ENCODE results near the gene CNDP2. TPM values are rescaled to one million over a fixed set of nuclear protein-coding genes. Genes with fewer than 3 reads are reported as not detected.

CNDP2 gene
- total and polyA plus RNA-seq, 3 donors from 2014 or later: 72.0 to 84.5 (median 74.4) TPM

DNA sequence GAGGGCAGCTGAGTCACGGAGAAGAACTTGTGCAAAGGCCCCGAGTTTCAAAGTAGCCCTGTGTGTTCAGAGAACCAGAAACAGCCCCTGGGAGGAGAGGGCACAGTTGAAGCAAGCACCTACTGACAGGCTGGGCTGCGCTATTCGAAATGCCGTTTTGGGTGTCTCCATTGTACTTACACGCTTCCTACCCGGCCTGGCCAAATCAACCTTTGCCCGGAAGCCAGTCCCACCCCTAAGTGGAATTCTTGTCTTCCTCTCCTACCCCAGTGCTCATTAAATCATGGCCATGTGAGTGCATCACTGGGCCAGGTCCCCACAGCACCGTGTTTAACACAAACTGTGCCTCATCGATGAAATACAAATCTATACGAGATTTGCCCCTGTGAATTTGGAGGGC lies 45.0 kb upstream of the CNDP2 start:
- H3K9me3 ChIP-seq: no peaks in the 10 kb centered on the region
- no peak overlapping the region for H3K4me3 ChIP-seq
- H3K27ac ChIP-seq: no peak overlapping the region
- no peaks in the 10 kb centered on the region for H3K27me3 ChIP-seq
- H3K4me1 ChIP-seq: peaks cover 3% of the 10 kb centered on the region
- DNase-seq: no peak
- 89 to 90% methylated on average over 11 of the region's 11 CpGs for WGBS, 2 donors
- no peak for TF ChIP-seq POLR2A (IDR thresholded peaks at IDR 0.05)
- TF ChIP-seq, protein P1, sequence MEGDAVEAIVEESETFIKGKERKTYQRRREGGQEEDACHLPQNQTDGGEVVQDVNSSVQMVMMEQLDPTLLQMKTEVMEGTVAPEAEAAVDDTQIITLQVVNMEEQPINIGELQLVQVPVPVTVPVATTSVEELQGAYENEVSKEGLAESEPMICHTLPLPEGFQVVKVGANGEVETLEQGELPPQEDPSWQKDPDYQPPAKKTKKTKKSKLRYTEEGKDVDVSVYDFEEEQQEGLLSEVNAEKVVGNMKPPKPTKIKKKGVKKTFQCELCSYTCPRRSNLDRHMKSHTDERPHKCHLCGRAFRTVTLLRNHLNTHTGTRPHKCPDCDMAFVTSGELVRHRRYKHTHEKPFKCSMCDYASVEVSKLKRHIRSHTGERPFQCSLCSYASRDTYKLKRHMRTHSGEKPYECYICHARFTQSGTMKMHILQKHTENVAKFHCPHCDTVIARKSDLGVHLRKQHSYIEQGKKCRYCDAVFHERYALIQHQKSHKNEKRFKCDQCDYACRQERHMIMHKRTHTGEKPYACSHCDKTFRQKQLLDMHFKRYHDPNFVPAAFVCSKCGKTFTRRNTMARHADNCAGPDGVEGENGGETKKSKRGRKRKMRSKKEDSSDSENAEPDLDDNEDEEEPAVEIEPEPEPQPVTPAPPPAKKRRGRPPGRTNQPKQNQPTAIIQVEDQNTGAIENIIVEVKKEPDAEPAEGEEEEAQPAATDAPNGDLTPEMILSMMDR (IDR thresholded peaks at IDR 0.05): no peak
- intact Hi-C loops (cut with DNase I; ENCODE audit: low total_unique reads): no loop called here
- H3K36me3 ChIP-seq (ENCODE audit: low read depth, missing control alignments): no peaks in the 10 kb centered on the region

DNA sequence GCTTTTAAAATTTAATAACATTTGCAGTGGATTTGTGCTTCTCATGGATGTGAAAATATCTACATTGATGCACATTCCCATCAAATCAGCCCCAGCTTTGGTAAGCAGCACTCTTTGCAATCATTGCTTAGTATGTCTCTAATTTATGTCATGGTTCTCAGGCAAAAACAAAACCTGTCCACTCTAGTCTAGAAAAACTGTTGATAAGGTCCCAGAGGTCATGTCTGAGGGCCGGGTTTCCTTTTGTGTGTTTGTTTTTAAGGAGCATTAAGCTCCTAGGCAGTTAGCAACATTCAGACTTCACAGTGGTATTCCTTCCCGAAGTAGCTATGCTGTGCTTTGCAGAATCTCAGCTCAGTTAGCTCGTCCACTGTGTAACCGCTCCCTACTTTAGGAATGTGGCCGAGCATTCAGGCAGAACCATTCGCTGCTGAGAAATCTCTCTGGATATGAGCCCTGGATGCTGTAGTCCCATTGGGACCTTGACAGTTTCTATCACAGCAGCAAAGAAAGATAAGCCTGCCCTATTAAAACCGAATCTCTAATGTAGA lies 43.1 kb upstream of the CNDP2 start:
- Histone ChIP-seq H3K36me3 (ENCODE audit: low read depth, missing control alignments) (no peaks in the 10 kb centered on the region), H3K27ac (no peak overlapping the region), H3K4me1 (peaks cover 9% of the 10 kb centered on the region), H3K4me3 (no peak overlapping the region), H3K27me3 (no peaks in the 10 kb centered on the region), H3K9me3 (no peaks in the 10 kb centered on the region)
- peak; percentile 29 for DNase-seq
- WGBS, 2 donors: 38 to 46% methylated on average over 7 of the region's 7 CpGs
- intact Hi-C loops (cut with DNase I; ENCODE audit: low total_unique reads): no loop called here
- no peak for TF ChIP-seq POLR2A (IDR thresholded peaks at IDR 0.05)
- TF ChIP-seq, protein P1 (IDR thresholded peaks at IDR 0.05): no peak

DNA sequence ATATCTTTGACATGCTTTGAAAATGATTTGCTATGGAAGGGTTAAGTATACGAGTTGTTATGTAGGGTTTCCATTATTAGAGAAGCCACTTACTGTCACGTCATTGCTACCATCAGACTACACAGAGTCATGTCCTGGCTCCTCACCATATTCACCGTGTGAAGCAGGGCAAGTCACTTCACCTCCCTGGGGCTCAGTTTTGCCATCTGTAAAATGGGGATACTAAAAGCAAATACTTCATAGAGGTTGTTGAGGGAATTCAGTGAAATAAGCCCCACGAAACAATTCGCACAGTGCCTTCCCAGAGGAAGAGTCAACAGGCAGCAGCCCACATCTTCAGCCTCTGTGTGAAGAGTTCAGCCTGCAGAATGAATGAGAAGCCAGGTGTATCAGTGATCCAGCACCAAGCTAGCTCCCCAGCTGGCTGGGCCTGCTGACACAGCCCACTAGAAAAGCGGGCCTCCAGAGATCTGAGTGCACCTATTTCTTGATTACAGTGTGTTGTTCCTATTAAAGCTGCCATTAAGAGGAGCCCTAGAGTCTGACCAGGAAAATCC lies 42.4 kb upstream of the CNDP2 start:
- Histone ChIP-seq H3K9me3 (no peaks in the 10 kb centered on the region), H3K27ac (no peak overlapping the region), H3K4me3 (no peak overlapping the region), H3K36me3 (ENCODE audit: low read depth, missing control alignments) (no peaks in the 10 kb centered on the region), H3K4me1 (peaks cover 9% of the 10 kb centered on the region), H3K27me3 (no peaks in the 10 kb centered on the region)
- intact Hi-C loops (cut with DNase I; ENCODE audit: low total_unique reads): no loop called here
- no peak for DNase-seq
- no peak for TF ChIP-seq POLR2A (IDR thresholded peaks at IDR 0.05)
- TF ChIP-seq, protein P1 (IDR thresholded peaks at IDR 0.05): no peak
- WGBS, 2 donors: 74 to 83% methylated on average over 6 of the region's 6 CpGs

DNA sequence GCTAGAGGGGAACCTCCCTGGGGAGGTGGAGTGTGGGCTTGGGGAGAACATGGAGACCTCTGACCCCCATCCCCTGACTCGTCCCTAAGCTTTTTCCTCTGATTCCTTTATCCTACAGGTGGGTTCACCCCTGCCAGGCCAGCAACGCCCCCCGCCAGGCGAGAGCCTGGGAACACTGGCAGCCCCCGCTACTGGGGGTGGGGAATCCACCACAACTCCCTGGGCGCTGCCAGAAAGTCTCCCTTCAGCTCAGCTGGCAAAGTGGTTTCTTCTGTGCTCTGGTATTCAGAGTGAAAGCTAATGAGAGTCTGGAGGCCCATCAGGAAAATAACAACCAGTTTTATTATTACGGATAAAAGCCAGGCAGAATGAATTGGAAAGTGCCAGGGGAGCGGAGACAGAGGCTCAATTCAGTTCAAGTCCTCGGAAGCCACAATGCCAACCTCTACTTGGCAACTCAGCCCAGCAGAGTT lies 41.8 kb upstream of the CNDP2 start:
- Histone ChIP-seq H3K4me1 (peaks cover 9% of the 10 kb centered on the region), H3K27ac (no peak overlapping the region), H3K36me3 (ENCODE audit: low read depth, missing control alignments) (no peaks in the 10 kb centered on the region), H3K27me3 (no peaks in the 10 kb centered on the region), H3K4me3 (no peak overlapping the region), H3K9me3 (no peaks in the 10 kb centered on the region)
- 89 to 92% methylated on average over 7 to 9 of the region's 9 CpGs for WGBS, 2 donors
- no peak for DNase-seq
- TF ChIP-seq, protein P1 (IDR thresholded peaks at IDR 0.05): no peak
- no peak for TF ChIP-seq POLR2A (IDR thresholded peaks at IDR 0.05)
- intact Hi-C loops (cut with DNase I; ENCODE audit: low total_unique reads): no loop called here

DNA sequence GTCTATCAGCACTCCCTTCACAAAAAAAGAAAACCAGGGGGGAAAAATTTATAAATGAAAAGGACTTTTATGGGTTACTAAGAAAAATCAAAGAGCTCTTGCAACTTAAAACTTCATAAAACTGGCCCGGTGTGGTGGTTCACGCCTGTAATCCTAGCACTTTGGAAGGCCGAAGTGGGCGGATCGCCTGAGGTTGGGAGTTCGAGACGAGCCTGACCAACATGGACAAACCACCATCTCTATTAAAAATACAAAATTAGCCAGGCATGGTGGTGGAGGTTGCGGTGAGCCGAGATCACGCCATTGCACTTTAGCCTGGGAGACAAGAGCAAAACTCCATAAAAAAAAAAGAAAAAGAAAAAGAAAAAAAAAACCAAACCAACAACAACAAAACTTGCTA lies 40.8 kb upstream of the CNDP2 start:
- Histone ChIP-seq H3K27ac (no peak overlapping the region), H3K27me3 (no peaks in the 10 kb centered on the region), H3K36me3 (ENCODE audit: low read depth, missing control alignments) (no peaks in the 10 kb centered on the region), H3K4me1 (peaks cover 9% of the 10 kb centered on the region), H3K4me3 (no peak overlapping the region), H3K9me3 (no peaks in the 10 kb centered on the region)
- 88 to 92% methylated on average over 10 of the region's 10 CpGs for WGBS, 2 donors
- no peak for DNase-seq
- no peak for TF ChIP-seq POLR2A (IDR thresholded peaks at IDR 0.05)
- TF ChIP-seq, protein P1 (IDR thresholded peaks at IDR 0.05): no peak
- intact Hi-C loops (cut with DNase I; ENCODE audit: low total_unique reads): no loop called here
